Measurements from ENCODE around the gene MEP1B. TPM values are rescaled to one million over a fixed set of nuclear protein-coding genes. Genes with fewer than 3 reads are reported as not detected.
"Not testable (repeated sequence)": the region's sequence is repeated elsewhere in the genome, so short reads cannot be mapped to it uniquely, and the experiment has no call there.

The MEP1B gene
- total and polyA plus RNA-seq, 9 donors, result 0.10 to 0.72 (median 0.10) TPM; not detected in 6

GRCh38 chr18:32173654-32174053, 16.2 kb upstream of the MEP1B start:
- no peak overlapping the region for H3K27ac ChIP-seq
- no peaks in the 10 kb centered on the region for H3K27me3 ChIP-seq
- intact Hi-C loops (cut with DNase I), result no loop called here
- no peaks in the 10 kb centered on the region for H3K36me3 ChIP-seq
- H3K4me3 ChIP-seq, result no peak overlapping the region
- no peaks in the 10 kb centered on the region for H3K4me1 ChIP-seq (ENCODE audit: insufficient read depth)
- no peaks in the 10 kb centered on the region for H3K9me3 ChIP-seq
- DNase-seq, result no peak
- WGBS, 3 donors, result 77 to 86% (median 80%) methylated on average over 3 of the region's 3 CpGs
- TF ChIP-seq EP300 (IDR thresholded peaks at IDR 0.05) (no peak), POLR2A (IDR thresholded peaks at IDR 0.05) (no peak)

- intact Hi-C loops (cut with DNase I), result no loop called here
- TF ChIP-seq CTCF (IDR thresholded peaks at IDR 0.05) (no peak), EP300 (IDR thresholded peaks at IDR 0.05) (no peak), POLR2A (IDR thresholded peaks at IDR 0.05) (no peak)
- WGBS, 3 donors, result 86 to 90% (median 87%) methylated on average over 7 of the region's 7 CpGs
These were observed 15.1 kb upstream of the MEP1B start for GRCh38 chr18:32174719-32175118.

GRCh38 chr18:32175265-32175664, 14.6 kb upstream of the MEP1B start:
- Histone ChIP-seq H3K4me3 (no peak overlapping the region), H3K36me3 (no peaks in the 10 kb centered on the region), H3K27ac (no peak overlapping the region), H3K27me3 (no peaks in the 10 kb centered on the region), H3K4me1 (ENCODE audit: insufficient read depth) (no peaks in the 10 kb centered on the region), H3K9me3 (no peaks in the 10 kb centered on the region)
- WGBS, 3 donors, result 86 to 100% (median 98%) methylated on average over 1 of the region's 1 CpG
- intact Hi-C loops (cut with DNase I), result no loop called here
- TF ChIP-seq EP300 (IDR thresholded peaks at IDR 0.05) (no peak), POLR2A (IDR thresholded peaks at IDR 0.05) (no peak), CTCF (IDR thresholded peaks at IDR 0.05) (no peak)
- DNase-seq, result no peak

More at GRCh38 chr18:32174719-32175118, 15.1 kb upstream of the MEP1B start:
- DNase-seq, result no peak
- no peak overlapping the region for H3K4me3 ChIP-seq
- H3K36me3 ChIP-seq, result no peaks in the 10 kb centered on the region
- no peaks in the 10 kb centered on the region for H3K4me1 ChIP-seq (ENCODE audit: insufficient read depth)
- H3K9me3 ChIP-seq, result no peaks in the 10 kb centered on the region
- H3K27ac ChIP-seq, result no peak overlapping the region
- no peaks in the 10 kb centered on the region for H3K27me3 ChIP-seq

- WGBS, 3 donors, result 93 to 95% (median 94%) methylated on average over 1 of the region's 1 CpG
- H3K36me3 ChIP-seq; H3K4me1 ChIP-seq (ENCODE audit: insufficient read depth); H3K27ac ChIP-seq; H3K27me3 ChIP-seq; DNase-seq; H3K4me3 ChIP-seq; H3K9me3 ChIP-seq; intact Hi-C loops (cut with DNase I): not testable (repeated sequence)
These were observed 13.1 kb upstream of the MEP1B start for GRCh38 chr18:32176745-32177144.

- Histone ChIP-seq H3K27me3 (no peaks in the 10 kb centered on the region), H3K4me3 (no peak overlapping the region), H3K36me3 (no peaks in the 10 kb centered on the region), H3K9me3 (no peaks in the 10 kb centered on the region), H3K27ac (no peak overlapping the region), H3K4me1 (ENCODE audit: insufficient read depth) (no peaks in the 10 kb centered on the region)
- no peak for TF ChIP-seq CTCF (IDR thresholded peaks at IDR 0.05)
- TF ChIP-seq EP300 (IDR thresholded peaks at IDR 0.05), result no peak
- TF ChIP-seq POLR2A (IDR thresholded peaks at IDR 0.05), result no peak
- no peak for DNase-seq
- intact Hi-C loops (cut with DNase I), result no loop called here
- 77 to 87% (median 86%) methylated on average over 3 of the region's 3 CpGs for WGBS, 3 donors
These were observed 12.3 kb upstream of the MEP1B start for GRCh38 chr18:32177530-32177929.

GRCh38 chr18:32183503-32183902, 6.3 kb upstream of the MEP1B start:
- H3K9me3 ChIP-seq, result no peaks in the 10 kb centered on the region
- intact Hi-C loops (cut with DNase I), result no loop called here
- no peaks in the 10 kb centered on the region for H3K36me3 ChIP-seq
- H3K4me1 ChIP-seq (ENCODE audit: insufficient read depth), result no peaks in the 10 kb centered on the region
- H3K27ac ChIP-seq, result no peak overlapping the region
- no peaks in the 10 kb centered on the region for H3K27me3 ChIP-seq
- H3K4me3 ChIP-seq, result no peak overlapping the region
- DNase-seq, result no peak
- TF ChIP-seq CTCF (IDR thresholded peaks at IDR 0.05) (no peak), POLR2A (IDR thresholded peaks at IDR 0.05) (no peak), EP300 (IDR thresholded peaks at IDR 0.05) (no peak)

All from ovary (tissue), 9 donors.